GM23338 (cell line): ENCODE measurements around the gene CACNA1D.

Source experiments
- EZH2 ChIP-seq: fragments of 200-600 bp; sonication (generic); IDR thresholded peaks from one replicate; pipeline ENCODE4 v1.8.0; 2017; ENCODE audit warnings: antibody characterized with exemption, mild to moderate bottlenecking, low read depth; ENCODE audit not compliant: unreplicated experiment
- EZH2phosphoT487 ChIP-seq: fragments of 200-600 bp; sonication (generic); IDR thresholded peaks from one replicate; pipeline ENCODE4 v1.8.1; 2018; ENCODE audit warnings: antibody characterized with exemption; ENCODE audit not compliant: unreplicated experiment
- TF ChIP-seq, protein P1 (sequence below), 2 experiments: fragments of 200-600 bp in 1 of 2; sonication (generic) in 1 of 2; conservative IDR thresholded peaks; 2 replicates each; pipeline versions ENCODE4 v1.5.1 to v1.6.1; 2016 to 2017; ENCODE audit warnings: antibody characterized with exemption in 2 of 2, low read depth in 2 of 2, mild to moderate bottlenecking in 2 of 2, moderate library complexity in 1 of 2
- TF ChIP-seq, protein P2 (sequence below): IDR thresholded peaks from 2 replicates; pipeline ENCODE4 v1.6.1; 2016; ENCODE audit warnings: antibody characterized with exemption

GRCh38 chr3:53807117-53807810 is 312.9 kb downstream of the CACNA1D start:
- TF ChIP-seq, protein P1, sequence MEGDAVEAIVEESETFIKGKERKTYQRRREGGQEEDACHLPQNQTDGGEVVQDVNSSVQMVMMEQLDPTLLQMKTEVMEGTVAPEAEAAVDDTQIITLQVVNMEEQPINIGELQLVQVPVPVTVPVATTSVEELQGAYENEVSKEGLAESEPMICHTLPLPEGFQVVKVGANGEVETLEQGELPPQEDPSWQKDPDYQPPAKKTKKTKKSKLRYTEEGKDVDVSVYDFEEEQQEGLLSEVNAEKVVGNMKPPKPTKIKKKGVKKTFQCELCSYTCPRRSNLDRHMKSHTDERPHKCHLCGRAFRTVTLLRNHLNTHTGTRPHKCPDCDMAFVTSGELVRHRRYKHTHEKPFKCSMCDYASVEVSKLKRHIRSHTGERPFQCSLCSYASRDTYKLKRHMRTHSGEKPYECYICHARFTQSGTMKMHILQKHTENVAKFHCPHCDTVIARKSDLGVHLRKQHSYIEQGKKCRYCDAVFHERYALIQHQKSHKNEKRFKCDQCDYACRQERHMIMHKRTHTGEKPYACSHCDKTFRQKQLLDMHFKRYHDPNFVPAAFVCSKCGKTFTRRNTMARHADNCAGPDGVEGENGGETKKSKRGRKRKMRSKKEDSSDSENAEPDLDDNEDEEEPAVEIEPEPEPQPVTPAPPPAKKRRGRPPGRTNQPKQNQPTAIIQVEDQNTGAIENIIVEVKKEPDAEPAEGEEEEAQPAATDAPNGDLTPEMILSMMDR (conservative IDR thresholded peaks at IDR 0.05; ENCODE audit: low read depth in 2 of 2): no peak
- TF ChIP-seq EZH2phosphoT487 (no peak), EZH2 (no peak)
- TF ChIP-seq, protein P2, sequence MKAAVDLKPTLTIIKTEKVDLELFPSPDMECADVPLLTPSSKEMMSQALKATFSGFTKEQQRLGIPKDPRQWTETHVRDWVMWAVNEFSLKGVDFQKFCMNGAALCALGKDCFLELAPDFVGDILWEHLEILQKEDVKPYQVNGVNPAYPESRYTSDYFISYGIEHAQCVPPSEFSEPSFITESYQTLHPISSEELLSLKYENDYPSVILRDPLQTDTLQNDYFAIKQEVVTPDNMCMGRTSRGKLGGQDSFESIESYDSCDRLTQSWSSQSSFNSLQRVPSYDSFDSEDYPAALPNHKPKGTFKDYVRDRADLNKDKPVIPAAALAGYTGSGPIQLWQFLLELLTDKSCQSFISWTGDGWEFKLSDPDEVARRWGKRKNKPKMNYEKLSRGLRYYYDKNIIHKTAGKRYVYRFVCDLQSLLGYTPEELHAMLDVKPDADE: no peak
